Peyer's patch (tissue), 4 donors: Measurements from ENCODE around the gene CHEK2. TPM values are rescaled to one million over a fixed set of nuclear protein-coding genes. Genes with fewer than 3 reads are reported as not detected.

Experiments
- DNase-seq, 3 donors: peaks; one replicate each; pipeline ENCODE4 v3.0.0-alpha.2; 2017 to 2019
- H3K27ac ChIP-seq, 4 donors: fragments of 200-600 bp; sonication (generic); one replicate each; pipeline ENCODE4 v1.5.1; 2016 to 2019
- H3K27me3 ChIP-seq, 2 donors: fragments of 200-600 bp; sonication (generic); one replicate each; pipeline ENCODE4 v1.5.1; 2019
- H3K36me3 ChIP-seq, 3 donors: fragments of 200-600 bp; sonication (generic); one replicate each; pipeline ENCODE4 v1.5.1; 2016 to 2019
- H3K4me1 ChIP-seq, 4 donors: fragments of 200-600 bp; sonication (generic); one replicate each; pipeline ENCODE4 v1.5.1; 2016 to 2019
- H3K4me3 ChIP-seq, 4 donors: fragments of 200-600 bp; sonication (generic); 1 replicate in 3 of 4; 2 replicates in 1 of 4; pipeline ENCODE4 v1.5.1; 2016 to 2019; ENCODE audit warnings: mild to moderate bottlenecking in 1 of 4
- H3K9me3 ChIP-seq, 4 donors: fragments of 200-600 bp; sonication (generic); one replicate each; pipeline ENCODE4 v1.5.1; 2016 to 2019; ENCODE audit warnings: mild to moderate bottlenecking in 1 of 4
- CTCF ChIP-seq, 6 experiments: fragments of 450-650 bp in 4 of 6; fragments of 200-600 bp in 2 of 6; sonication (generic) in 1 of 6; IDR thresholded peaks; one replicate each; pipeline ENCODE4 v1.5.1; 2017 to 2019; ENCODE audit warnings: antibody characterized with exemption in 6 of 6, mild to moderate bottlenecking in 3 of 6, moderate library complexity in 1 of 6
- POLR2A ChIP-seq, 2 donors: fragments of 450-650 bp; IDR thresholded peaks; one replicate each; pipeline ENCODE4 v1.5.1; 2017; ENCODE audit warnings: antibody characterized with exemption in 2 of 2, mild to moderate bottlenecking in 2 of 2, moderate library complexity in 2 of 2
- total RNA-seq, 4 donors: library from RNA; depleted of rRNA; stranded (reverse); fragments of >200 nt; gene quantifications; one replicate each; pipeline ENCODE4 v1.1.0, GENCODE V29; 2016

The CHEK2 gene
- total RNA-seq, 4 donors from 2014 or later = 8.7 to 24.2 (median 14.2) TPM

- Histone ChIP-seq H3K4me1 (peaks cover 0 to 3% (median 0%) of the 10 kb centered on the region in 4 donors), H3K36me3 (no peaks in the 10 kb centered on the region), H3K27me3 (no peaks in the 10 kb centered on the region), H3K4me3 (no peak overlapping the region), H3K27ac (no peak overlapping the region), H3K9me3 (no peaks in the 10 kb centered on the region)
- TF ChIP-seq CTCF (IDR thresholded peaks at IDR 0.05) (no peak), POLR2A (IDR thresholded peaks at IDR 0.05) (no peak)
- no peak for DNase-seq
Observed at GRCh38 chr22:28736301-28737155, 5.1 kb downstream of the CHEK2 start.

GRCh38 chr22:28734393-28734792 is 7.2 kb downstream of the CHEK2 start:
- H3K9me3 ChIP-seq = no peaks in the 10 kb centered on the region
- no peaks in the 10 kb centered on the region for H3K27me3 ChIP-seq
- no peak overlapping the region for H3K27ac ChIP-seq
- H3K36me3 ChIP-seq = no peaks in the 10 kb centered on the region
- DNase-seq = no peak
- no peaks in the 10 kb centered on the region for H3K4me1 ChIP-seq
- H3K4me3 ChIP-seq = no peak overlapping the region
- TF ChIP-seq CTCF (IDR thresholded peaks at IDR 0.05) (no peak), POLR2A (IDR thresholded peaks at IDR 0.05) (no peak)

GRCh38 chr22:28730179-28730578 is 11.4 kb downstream of the CHEK2 start:
- no peak for TF ChIP-seq CTCF (IDR thresholded peaks at IDR 0.05)
- no peak for TF ChIP-seq POLR2A (IDR thresholded peaks at IDR 0.05)
- Histone ChIP-seq H3K27me3 (no peaks in the 10 kb centered on the region), H3K9me3 (no peaks in the 10 kb centered on the region), H3K4me3 (no peak overlapping the region), H3K36me3 (no peaks in the 10 kb centered on the region), H3K4me1 (no peaks in the 10 kb centered on the region), H3K27ac (no peak overlapping the region)
- no peak for DNase-seq

- Histone ChIP-seq H3K4me1 (no peaks in the 10 kb centered on the region), H3K36me3 (no peaks in the 10 kb centered on the region), H3K27ac (no peak overlapping the region), H3K9me3 (no peaks in the 10 kb centered on the region), H3K4me3 (no peak overlapping the region), H3K27me3 (no peaks in the 10 kb centered on the region)
- TF ChIP-seq CTCF (IDR thresholded peaks at IDR 0.05) (no peak), POLR2A (IDR thresholded peaks at IDR 0.05) (no peak)
- DNase-seq = no peak
Observed at GRCh38 chr22:28728621-28729313, 12.9 kb downstream of the CHEK2 start.

- Histone ChIP-seq H3K36me3 (no peaks in the 10 kb centered on the region), H3K9me3 (no peaks in the 10 kb centered on the region), H3K4me3 (no peak overlapping the region), H3K27ac (no peak overlapping the region), H3K27me3 (no peaks in the 10 kb centered on the region), H3K4me1 (no peaks in the 10 kb centered on the region)
- DNase-seq = no peak
- TF ChIP-seq CTCF (IDR thresholded peaks at IDR 0.05) (no peak), POLR2A (IDR thresholded peaks at IDR 0.05) (no peak)
Observed at GRCh38 chr22:28728002-28728401, 13.6 kb downstream of the CHEK2 start.
